Measurements from ENCODE around the gene EPN1.
A peak's percentile ranks its signal among the peaks of the same experiment; 100 is the strongest.

The EPN1 gene

DNA sequence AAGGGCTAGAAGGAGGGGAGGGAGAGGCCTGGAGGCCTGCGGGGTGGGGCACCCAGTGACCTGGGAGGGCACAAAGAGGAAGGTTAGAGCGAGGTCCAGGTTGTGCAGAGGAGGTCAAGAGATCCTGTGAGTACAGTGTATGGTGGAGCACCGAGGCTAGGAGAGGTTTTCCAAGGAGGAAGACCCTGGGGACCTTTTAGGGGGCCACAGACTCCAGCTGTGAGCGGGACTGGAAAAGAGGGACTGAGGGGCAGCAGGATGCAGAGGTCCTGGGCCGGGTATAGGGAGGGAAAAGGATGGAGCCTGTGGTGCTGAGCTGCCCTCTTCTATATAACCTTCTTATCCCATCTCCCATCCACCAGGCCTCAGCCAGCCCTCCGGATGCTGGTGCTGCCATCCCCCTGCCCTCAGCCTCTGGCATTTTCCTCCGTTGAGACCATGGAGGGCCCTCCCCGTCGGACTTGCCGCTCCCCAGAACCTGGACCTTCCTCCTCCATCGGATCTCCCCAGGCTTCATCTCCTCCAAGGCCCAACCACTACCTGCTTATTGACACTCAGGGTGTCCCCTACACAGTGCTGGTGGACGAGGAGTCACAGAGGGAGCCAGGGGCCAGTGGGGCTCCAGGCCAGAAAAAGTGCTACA lies 30.7 kb upstream of the EPN1 start:
- Histone ChIP-seq H3F3A (ENCODE audit: insufficient read depth, low read length) (peaks cover 9% of the 10 kb centered on the region; the same call in 1 of the 2 replicates), H3K9me3 (ENCODE audit: low read length) (no peaks in the 10 kb centered on the region), H3K4me3 (ENCODE audit: low read depth, low read length, poor library complexity, severe bottlenecking) (peak overlapping the region; percentile 89), H3K27ac (ENCODE audit: low read depth, low read length, poor library complexity, severe bottlenecking) (peak overlapping the region; percentile 94), H3K79me2 (ENCODE audit: insufficient read depth, low read length) (peaks cover 10% of the 10 kb centered on the region), H4K20me1 (ENCODE audit: insufficient read depth, low read length) (no peaks in the 10 kb centered on the region), H3K4me2 (ENCODE audit: low read length) (peak overlapping the region; percentile 87), H3K9me2 (ENCODE audit: low read depth, low read length) (no peaks in the 10 kb centered on the region), H3K36me3 (ENCODE audit: insufficient read depth, low read length) (peaks cover 26% of the 10 kb centered on the region), H3K27me3 (ENCODE audit: insufficient read depth, low read length) (no peaks in the 10 kb centered on the region), H3K9ac (ENCODE audit: low read length) (peak overlapping the region; percentile 96), H2AFZ (ENCODE audit: low read length) (no peak overlapping the region), H3K4me1 (ENCODE audit: insufficient read depth, low read length, severe bottlenecking) (peaks cover 67% of the 10 kb centered on the region)
- no peak for TF ChIP-seq EZH2 (IDR thresholded peaks at IDR 0.05; ENCODE audit: borderline replicate concordance, low read length)
- TF ChIP-seq, protein P1, sequence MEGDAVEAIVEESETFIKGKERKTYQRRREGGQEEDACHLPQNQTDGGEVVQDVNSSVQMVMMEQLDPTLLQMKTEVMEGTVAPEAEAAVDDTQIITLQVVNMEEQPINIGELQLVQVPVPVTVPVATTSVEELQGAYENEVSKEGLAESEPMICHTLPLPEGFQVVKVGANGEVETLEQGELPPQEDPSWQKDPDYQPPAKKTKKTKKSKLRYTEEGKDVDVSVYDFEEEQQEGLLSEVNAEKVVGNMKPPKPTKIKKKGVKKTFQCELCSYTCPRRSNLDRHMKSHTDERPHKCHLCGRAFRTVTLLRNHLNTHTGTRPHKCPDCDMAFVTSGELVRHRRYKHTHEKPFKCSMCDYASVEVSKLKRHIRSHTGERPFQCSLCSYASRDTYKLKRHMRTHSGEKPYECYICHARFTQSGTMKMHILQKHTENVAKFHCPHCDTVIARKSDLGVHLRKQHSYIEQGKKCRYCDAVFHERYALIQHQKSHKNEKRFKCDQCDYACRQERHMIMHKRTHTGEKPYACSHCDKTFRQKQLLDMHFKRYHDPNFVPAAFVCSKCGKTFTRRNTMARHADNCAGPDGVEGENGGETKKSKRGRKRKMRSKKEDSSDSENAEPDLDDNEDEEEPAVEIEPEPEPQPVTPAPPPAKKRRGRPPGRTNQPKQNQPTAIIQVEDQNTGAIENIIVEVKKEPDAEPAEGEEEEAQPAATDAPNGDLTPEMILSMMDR (IDR thresholded peaks at IDR 0.05; ENCODE audit: low read length): no peak

DNA sequence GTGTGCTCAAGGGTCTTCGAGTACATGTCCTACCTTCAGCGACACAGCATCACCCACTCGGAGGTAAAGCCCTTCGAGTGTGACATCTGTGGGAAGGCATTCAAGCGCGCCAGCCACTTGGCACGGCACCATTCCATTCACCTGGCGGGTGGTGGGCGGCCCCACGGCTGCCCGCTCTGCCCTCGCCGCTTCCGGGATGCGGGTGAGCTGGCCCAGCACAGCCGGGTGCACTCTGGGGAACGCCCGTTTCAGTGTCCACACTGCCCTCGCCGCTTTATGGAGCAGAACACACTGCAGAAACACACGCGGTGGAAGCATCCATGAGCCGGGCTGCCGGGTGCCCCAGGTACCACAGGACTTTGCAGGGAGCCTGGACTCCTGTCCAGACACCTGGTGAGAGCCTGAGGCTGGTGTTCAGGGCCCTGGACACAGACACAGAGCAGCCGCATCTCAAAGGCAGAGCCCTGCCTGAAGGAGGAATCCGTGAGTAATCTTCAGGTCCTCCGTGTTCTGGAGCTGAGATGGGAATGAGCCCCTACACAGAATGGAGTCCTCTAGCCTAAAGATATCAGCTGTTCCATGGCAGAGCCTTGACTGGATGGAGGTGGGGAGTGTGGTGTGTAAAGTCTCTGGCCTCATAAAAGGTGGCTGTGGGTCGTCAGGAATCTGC lies 30.0 kb upstream of the EPN1 start:
- peaks cover 66% of the 10 kb centered on the region for H3K4me1 ChIP-seq (ENCODE audit: insufficient read depth, low read length, severe bottlenecking)

DNA sequence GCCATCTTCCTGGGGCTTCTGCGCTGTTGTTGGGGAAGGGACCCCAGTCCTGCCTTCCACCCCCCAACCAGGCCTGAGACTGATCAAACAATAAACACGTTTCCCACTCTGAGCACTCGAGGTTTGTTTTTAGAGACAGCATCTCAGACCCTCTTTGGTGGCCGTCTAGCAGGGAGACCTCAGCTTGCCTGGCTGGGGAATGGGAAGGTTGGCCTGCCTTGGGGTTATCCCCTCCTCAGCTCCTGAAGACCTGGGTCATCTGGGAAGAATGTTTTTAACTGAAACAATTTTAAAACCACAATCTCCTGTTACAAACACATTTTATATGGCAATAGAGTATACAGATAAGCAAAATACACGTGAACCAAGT lies 29.5 kb upstream of the EPN1 start:
- Histone ChIP-seq H3K9me3 (ENCODE audit: low read length) (no peaks in the 10 kb centered on the region), H3K36me3 (ENCODE audit: insufficient read depth, low read length) (peaks cover 25% of the 10 kb centered on the region), H3K27me3 (ENCODE audit: insufficient read depth, low read length) (no peaks in the 10 kb centered on the region), H3K4me2 (ENCODE audit: low read length) (peak overlapping the region; percentile 87), H3K27ac (ENCODE audit: low read depth, low read length, poor library complexity, severe bottlenecking) (peak overlapping the region; percentile 94), H3K4me1 (ENCODE audit: insufficient read depth, low read length, severe bottlenecking) (peaks cover 60% of the 10 kb centered on the region), H3K4me3 (ENCODE audit: low read depth, low read length, poor library complexity, severe bottlenecking) (peak overlapping the region; percentile 89), H3K9me2 (ENCODE audit: low read depth, low read length) (no peaks in the 10 kb centered on the region), H3K79me2 (ENCODE audit: insufficient read depth, low read length) (peaks cover 10% of the 10 kb centered on the region), H3F3A (ENCODE audit: insufficient read depth, low read length) (peaks cover 9% of the 10 kb centered on the region; the same call in 1 of the 2 replicates), H4K20me1 (ENCODE audit: insufficient read depth, low read length) (no peaks in the 10 kb centered on the region), H2AFZ (ENCODE audit: low read length) (no peak overlapping the region), H3K9ac (ENCODE audit: low read length) (peak overlapping the region; percentile 96; the same call in 1 of the 2 replicates)
- TF ChIP-seq, protein P1 (IDR thresholded peaks at IDR 0.05; ENCODE audit: low read length): no peak
- TF ChIP-seq EZH2 (IDR thresholded peaks at IDR 0.05; ENCODE audit: borderline replicate concordance, low read length): no peak

More for the DNA sequence above, 30.0 kb upstream of the EPN1 start:
- H3K79me2 ChIP-seq (ENCODE audit: insufficient read depth, low read length): peaks cover 10% of the 10 kb centered on the region
- no peaks in the 10 kb centered on the region for H3K27me3 ChIP-seq (ENCODE audit: insufficient read depth, low read length)
- H3K4me2 ChIP-seq (ENCODE audit: low read length): peak overlapping the region; percentile 87
- no peaks in the 10 kb centered on the region for H4K20me1 ChIP-seq (ENCODE audit: insufficient read depth, low read length)
- H3K36me3 ChIP-seq (ENCODE audit: insufficient read depth, low read length): peaks cover 25% of the 10 kb centered on the region
- no peaks in the 10 kb centered on the region for H3K9me2 ChIP-seq (ENCODE audit: low read depth, low read length)
- peak overlapping the region; percentile 94 for H3K27ac ChIP-seq (ENCODE audit: low read depth, low read length, poor library complexity, severe bottlenecking)
- no peak overlapping the region for H2AFZ ChIP-seq (ENCODE audit: low read length)
- H3K4me3 ChIP-seq (ENCODE audit: low read depth, low read length, poor library complexity, severe bottlenecking): peak overlapping the region; percentile 89
- TF ChIP-seq, protein P1 (IDR thresholded peaks at IDR 0.05; ENCODE audit: low read length): no peak
- no peak for TF ChIP-seq EZH2 (IDR thresholded peaks at IDR 0.05; ENCODE audit: borderline replicate concordance, low read length)
- H3K9ac ChIP-seq (ENCODE audit: low read length): peak overlapping the region; percentile 96
- H3K9me3 ChIP-seq (ENCODE audit: low read length): no peaks in the 10 kb centered on the region
- H3F3A ChIP-seq (ENCODE audit: insufficient read depth, low read length): peaks cover 9% of the 10 kb centered on the region; the same call in 1 of the 2 replicates

All from OCI-LY1 (cell line).